SU-DHL-6 (cell line): ENCODE data around the gene NID1.
"Not testable (repeated sequence)": the region's sequence is repeated elsewhere in the genome, so short reads cannot be mapped to it uniquely, and the experiment has no call there.

ENCODE experiments used
- EZH2phosphoT487 ChIP-seq: fragments of 200-600 bp; sonication (generic), shearing (Covaris generic); conservative IDR thresholded peaks from 2 replicates; pipeline ENCODE4 v1.6.1; 2018; ENCODE audit warnings: mild to moderate bottlenecking, antibody characterized with exemption, low read length, moderate library complexity, mixed read lengths
- TF ChIP-seq, protein P1 (sequence below): fragments of 200-600 bp; sonication (generic); IDR thresholded peaks from one replicate; pipeline ENCODE4 v1.5.1; 2017; ENCODE audit warnings: antibody characterized with exemption, mild to moderate bottlenecking, low read length, moderate library complexity; ENCODE audit not compliant: insufficient read depth, poor library complexity, severe bottlenecking

DNA sequence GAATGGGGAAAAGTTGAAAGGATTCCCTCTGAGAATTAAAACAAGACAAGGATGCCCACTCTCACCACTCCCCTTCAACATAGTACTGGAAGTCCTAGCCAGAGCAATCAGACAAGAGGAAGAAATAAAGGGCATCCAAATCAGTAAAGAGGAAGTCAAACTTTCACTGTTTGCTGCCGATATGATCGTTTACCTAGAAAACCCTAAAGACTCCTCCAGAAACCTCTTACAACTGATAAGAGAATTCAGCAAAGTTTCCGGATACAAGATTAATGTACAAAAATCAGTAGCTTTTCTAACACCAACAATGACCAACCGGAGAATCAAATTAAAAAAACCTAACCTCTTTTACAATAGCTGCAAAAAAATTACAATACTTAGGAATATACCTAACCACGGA, 98.8 kb downstream of the NID1 start:
- TF ChIP-seq, protein P1, sequence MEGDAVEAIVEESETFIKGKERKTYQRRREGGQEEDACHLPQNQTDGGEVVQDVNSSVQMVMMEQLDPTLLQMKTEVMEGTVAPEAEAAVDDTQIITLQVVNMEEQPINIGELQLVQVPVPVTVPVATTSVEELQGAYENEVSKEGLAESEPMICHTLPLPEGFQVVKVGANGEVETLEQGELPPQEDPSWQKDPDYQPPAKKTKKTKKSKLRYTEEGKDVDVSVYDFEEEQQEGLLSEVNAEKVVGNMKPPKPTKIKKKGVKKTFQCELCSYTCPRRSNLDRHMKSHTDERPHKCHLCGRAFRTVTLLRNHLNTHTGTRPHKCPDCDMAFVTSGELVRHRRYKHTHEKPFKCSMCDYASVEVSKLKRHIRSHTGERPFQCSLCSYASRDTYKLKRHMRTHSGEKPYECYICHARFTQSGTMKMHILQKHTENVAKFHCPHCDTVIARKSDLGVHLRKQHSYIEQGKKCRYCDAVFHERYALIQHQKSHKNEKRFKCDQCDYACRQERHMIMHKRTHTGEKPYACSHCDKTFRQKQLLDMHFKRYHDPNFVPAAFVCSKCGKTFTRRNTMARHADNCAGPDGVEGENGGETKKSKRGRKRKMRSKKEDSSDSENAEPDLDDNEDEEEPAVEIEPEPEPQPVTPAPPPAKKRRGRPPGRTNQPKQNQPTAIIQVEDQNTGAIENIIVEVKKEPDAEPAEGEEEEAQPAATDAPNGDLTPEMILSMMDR, result not testable (repeated sequence)
- not testable (repeated sequence) for TF ChIP-seq EZH2phosphoT487
